K562 (cell line): Measurements from ENCODE around the gene LONRF2. TPM values are rescaled to one million over a fixed set of nuclear protein-coding genes. Genes with fewer than 3 reads are reported as not detected.

Source experiments
- CEBPG ChIP-seq, 3 experiments: fragments of 200-800 bp in 1 of 3; sonication (Bioruptor generic) in 1 of 3; sonication (generic) in 1 of 3; formaldehyde crosslinking in 1 of 3; IDR thresholded peaks in 2 of 3; conservative IDR thresholded peaks in 1 of 3; 2 replicates each; pipeline versions ENCODE4 v1.6.1 to v1.8.0; 2016 to 2022; ENCODE audit warnings: missing compliant biosample characterization in 2 of 3, missing genetic modification characterization in 2 of 3, mild to moderate bottlenecking in 1 of 3, missing genetic modification reagents in 1 of 3
- E2F3 ChIP-seq: fragments of 250-450 bp; sonication (Bioruptor Pico); IDR thresholded peaks from 2 replicates; pipeline ENCODE4 v1.4.0; 2020; ENCODE audit warnings: mild to moderate bottlenecking
- ESRRA ChIP-seq: fragments of 450-650 bp; IDR thresholded peaks from 2 replicates; pipeline ENCODE4 v1.6.1; 2014; ENCODE audit warnings: low read depth, mild to moderate bottlenecking, moderate library complexity, borderline replicate concordance
- ESRRB ChIP-seq: fragments of 250-450 bp; sonication (Bioruptor Pico); IDR thresholded peaks from 2 replicates; pipeline ENCODE4 v1.5.0; 2020; ENCODE audit warnings: mild to moderate bottlenecking, moderate library complexity, borderline replicate concordance
- FOS ChIP-seq: IDR thresholded peaks from 3 replicates; pipeline ENCODE4 v1.6.1; 2011; ENCODE audit not compliant: insufficient read length; ENCODE audit errors: extremely low read depth
- FOXA1 ChIP-seq: fragments of 450-650 bp; IDR thresholded peaks from 2 replicates; pipeline ENCODE4 v1.6.1; 2016; ENCODE audit warnings: mild to moderate bottlenecking, borderline replicate concordance
- JUN ChIP-seq, 2 experiments: sonication (generic) in 1 of 2; formaldehyde crosslinking in 1 of 2; IDR thresholded peaks; 2 replicates each; pipeline versions ENCODE4 v1.6.1 to v1.8.0; 2012 to 2022; ENCODE audit warnings: borderline replicate concordance in 2 of 2, mild to moderate bottlenecking in 2 of 2, improper control_type of control experiment in 1 of 2, low read depth in 1 of 2, low read length in 1 of 2, missing genetic modification reagents in 1 of 2
- KDM5B ChIP-seq: fragments of 200-600 bp; sonication (generic); IDR thresholded peaks from 2 replicates; pipeline ENCODE4 v1.6.1; 2012; ENCODE audit warnings: low read depth, mild to moderate bottlenecking, moderate library complexity, low read length, control low read depth, inconsistent platforms; ENCODE audit not compliant: insufficient replicate concordance
- RBFOX2 ChIP-seq: fragments of 200-400 bp; formaldehyde crosslinking; IDR thresholded peaks from 2 replicates; pipeline ENCODE4 v1.6.1; 2017; ENCODE audit warnings: low read depth, mild to moderate bottlenecking, low read length, moderate library complexity
- RBM17 ChIP-seq: fragments of 200-400 bp; formaldehyde crosslinking; IDR thresholded peaks from 2 replicates; pipeline ENCODE4 v1.6.1; 2017; ENCODE audit warnings: low read depth, mild to moderate bottlenecking, low read length, borderline replicate concordance
- RHOXF2B ChIP-seq: fragments of 250-450 bp; sonication (Bioruptor Pico); conservative IDR thresholded peaks from 2 replicates; pipeline ENCODE4 v1.5.1; 2021
- SMARCC2 ChIP-seq: fragments of 450-650 bp; IDR thresholded peaks from 2 replicates; pipeline ENCODE4 v1.6.1; 2017; ENCODE audit warnings: antibody characterized with exemption, moderate library complexity, mild to moderate bottlenecking, low read depth
- SMC3 ChIP-seq: conservative IDR thresholded peaks from 2 replicates; pipeline ENCODE4 v1.6.1; 2011; ENCODE audit warnings: low read depth, low read length, improper control_type of control experiment; ENCODE audit not compliant: insufficient read depth
- TBL1XR1 ChIP-seq, 2 experiments: IDR thresholded peaks; 2 replicates each; pipeline ENCODE4 v1.6.1; 2012; ENCODE audit warnings: improper control_type of control experiment in 2 of 2, low read length in 2 of 2, mild to moderate bottlenecking in 1 of 2
- ZBTB7A ChIP-seq: IDR thresholded peaks from 2 replicates; pipeline ENCODE4 v1.6.1; 2011; ENCODE audit warnings: low read depth, mild to moderate bottlenecking, low read length, moderate library complexity, borderline replicate concordance; ENCODE audit not compliant: control insufficient read depth
- ZNF232 ChIP-seq: sonication (generic); formaldehyde crosslinking; IDR thresholded peaks from 2 replicates; pipeline ENCODE4 v1.8.0; 2022; ENCODE audit warnings: mild to moderate bottlenecking, missing genetic modification reagents
- ZNF263 ChIP-seq: sonication (generic); formaldehyde crosslinking; IDR thresholded peaks from 2 replicates; pipeline ENCODE4 v1.8.0; 2022; ENCODE audit warnings: mild to moderate bottlenecking, missing genetic modification reagents, borderline replicate concordance
- ZNF316 ChIP-seq: fragments of 450-650 bp; IDR thresholded peaks from 2 replicates; pipeline ENCODE4 v1.6.1; 2016
- ZNF436 ChIP-seq: fragments of 250-450, 450-650 bp; sonication (Bioruptor Pico); formaldehyde crosslinking; IDR thresholded peaks from 2 replicates; pipeline ENCODE4 v1.7.0; 2020; ENCODE audit warnings: mild to moderate bottlenecking
- polyA plus RNA-seq, 8 experiments: library from polyadenylated mRNA; depleted of rRNA in 4 of 8; stranded (reverse) in 5 of 8; unstranded in 3 of 8; fragments of >200 nt; fragmentation: Nextera tagmentation in 2 of 8; fragmentation: Illumina TruSeq in 1 of 8; extraction: Ambion mirVana in 2 of 8; extraction: Trizol in 1 of 8; gene quantifications; 2 replicates each; pipeline versions ENCODE4 v1.2.1 to v1.2.3, GENCODE V29; 2011 to 2014; ENCODE audit warnings: inconsistent platforms in 1 of 8, missing spikeins in 1 of 8
- total RNA-seq, 7 experiments: library from RNA; depleted of rRNA in 6 of 7; stranded (reverse); fragments of >200 nt in 6 of 7; fragmentation: Illumina TruSeq in 2 of 7; extraction: Trizol in 2 of 7; gene quantifications; 2 replicates each; pipeline versions ENCODE4 v1.2.1 to v1.2.3, GENCODE V29; 2011 to 2021; ENCODE audit warnings: low replicate concordance in 1 of 7
- TF ChIP-seq, protein P1 (sequence below): sonication (generic); formaldehyde crosslinking; IDR thresholded peaks from 2 replicates; pipeline ENCODE4 v1.9.0; 2022; ENCODE audit warnings: mild to moderate bottlenecking, missing genetic modification reagents
- TF ChIP-seq, protein P2 (sequence below): sonication (generic); formaldehyde crosslinking; IDR thresholded peaks from 2 replicates; pipeline ENCODE4 v1.8.1; 2022; ENCODE audit warnings: missing genetic modification reagents
- TF ChIP-seq, protein P3 (sequence below): fragments of 450-650 bp; formaldehyde crosslinking; IDR thresholded peaks from 2 replicates; pipeline ENCODE4 v1.4.0; 2022; ENCODE audit warnings: mild to moderate bottlenecking, moderate library complexity
- TF ChIP-seq, protein P4 (sequence below): IDR thresholded peaks from 3 replicates; pipeline ENCODE4 v1.6.1; 2011; ENCODE audit warnings: borderline replicate concordance, mild to moderate bottlenecking; ENCODE audit not compliant: insufficient read length, insufficient read depth

Gene LONRF2
- total and polyA plus RNA-seq, 9 of the 15 experiments (the other 6 are each of a cell fraction or from before 2014, with no cell fraction given) = 0.35 to 5.0 (median 2.7) TPM

DNA sequence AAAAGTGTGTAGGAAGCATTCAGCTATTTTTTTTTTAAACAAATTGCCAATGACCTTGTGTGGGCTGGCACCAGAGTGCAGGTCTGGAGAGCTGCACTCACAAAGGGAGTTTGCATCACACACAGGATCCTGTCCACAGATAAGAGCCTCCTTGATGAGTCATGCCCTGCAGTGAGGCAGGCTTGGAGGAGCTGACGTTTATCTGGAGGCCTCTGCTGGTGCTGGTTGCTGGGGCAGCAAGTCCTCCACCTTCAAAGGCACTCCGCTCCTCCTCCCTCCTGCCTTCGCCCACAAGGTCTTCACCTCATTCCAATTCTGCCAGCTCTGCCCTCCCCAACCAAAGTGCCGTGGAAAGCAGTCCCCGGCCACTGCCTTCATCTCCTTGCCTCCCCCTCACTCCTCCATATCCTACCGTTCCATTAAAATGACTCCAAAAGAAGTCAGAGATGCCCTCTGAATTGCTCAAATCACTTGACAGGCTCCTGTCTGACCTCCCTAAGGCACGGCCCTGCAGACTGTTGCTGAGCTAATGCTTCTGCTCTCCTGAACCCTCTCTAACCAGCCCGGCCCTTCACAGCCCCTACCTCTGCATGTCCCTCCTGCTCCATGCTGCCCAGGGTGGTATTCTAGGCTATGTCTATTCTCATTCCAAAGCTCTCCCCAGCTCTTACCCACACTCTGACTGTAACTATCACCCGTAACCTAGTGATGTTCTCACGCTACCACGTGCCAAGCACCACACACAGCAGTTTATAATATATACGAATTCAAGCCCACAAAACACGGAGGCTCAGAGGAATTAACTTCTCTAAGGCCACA lies 30.9 kb downstream of the LONRF2 start (continued):
- TF ChIP-seq ZBTB7A (no peak), E2F3 (CRISPR knock-in tag) (no peak), KDM5B (no peak), ZNF232 (CRISPR knock-in tag) (no peak), SMC3 (no peak), ESRRA (peak; percentile 79), RBFOX2 (peak; percentile 73), RBM17 (no peak), SMARCC2 (peak; percentile 96), ZNF316 (peak; percentile 85), RHOXF2B (CRISPR knock-in tag) (no peak), FOXA1 (no peak), CEBPG (CRISPR knock-in tag; IDR thresholded peaks at IDR 0.05) (peak; percentile 94), CEBPG (tag; conservative IDR thresholded peaks at IDR 0.05 in 1 of 2, IDR thresholded peaks at IDR 0.05 in 1 of 2) (peak; percentile 90 to 92), ESRRB (CRISPR knock-in tag) (0 out of 2 replicates have a peak, but pooled peaks have one; percentile 21), ZNF263 (CRISPR knock-in tag) (peak; percentile 97), FOS (peak; percentile 84), ZNF436 (CRISPR knock-in tag) (no peak), JUN (IDR thresholded peaks at IDR 0.05; ENCODE audit: borderline replicate concordance, low read depth, low read length) (peak; percentile 99), JUN (CRISPR knock-in tag; IDR thresholded peaks at IDR 0.05; ENCODE audit: borderline replicate concordance) (peak; percentile 90), TBL1XR1 (IDR thresholded peaks at IDR 0.05; ENCODE audit: low read length in 2 of 2) (peak in 1 of 2 experiments; percentile 80; a peak in 2 of 4 replicates)
- TF ChIP-seq, protein P1, sequence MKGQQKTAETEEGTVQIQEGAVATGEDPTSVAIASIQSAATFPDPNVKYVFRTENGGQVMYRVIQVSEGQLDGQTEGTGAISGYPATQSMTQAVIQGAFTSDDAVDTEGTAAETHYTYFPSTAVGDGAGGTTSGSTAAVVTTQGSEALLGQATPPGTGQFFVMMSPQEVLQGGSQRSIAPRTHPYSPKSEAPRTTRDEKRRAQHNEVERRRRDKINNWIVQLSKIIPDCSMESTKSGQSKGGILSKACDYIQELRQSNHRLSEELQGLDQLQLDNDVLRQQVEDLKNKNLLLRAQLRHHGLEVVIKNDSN (CRISPR knock-in tag) = no peak
- TF ChIP-seq, protein P2, sequence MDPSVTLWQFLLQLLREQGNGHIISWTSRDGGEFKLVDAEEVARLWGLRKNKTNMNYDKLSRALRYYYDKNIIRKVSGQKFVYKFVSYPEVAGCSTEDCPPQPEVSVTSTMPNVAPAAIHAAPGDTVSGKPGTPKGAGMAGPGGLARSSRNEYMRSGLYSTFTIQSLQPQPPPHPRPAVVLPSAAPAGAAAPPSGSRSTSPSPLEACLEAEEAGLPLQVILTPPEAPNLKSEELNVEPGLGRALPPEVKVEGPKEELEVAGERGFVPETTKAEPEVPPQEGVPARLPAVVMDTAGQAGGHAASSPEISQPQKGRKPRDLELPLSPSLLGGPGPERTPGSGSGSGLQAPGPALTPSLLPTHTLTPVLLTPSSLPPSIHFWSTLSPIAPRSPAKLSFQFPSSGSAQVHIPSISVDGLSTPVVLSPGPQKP = no peak
- TF ChIP-seq, protein P3, sequence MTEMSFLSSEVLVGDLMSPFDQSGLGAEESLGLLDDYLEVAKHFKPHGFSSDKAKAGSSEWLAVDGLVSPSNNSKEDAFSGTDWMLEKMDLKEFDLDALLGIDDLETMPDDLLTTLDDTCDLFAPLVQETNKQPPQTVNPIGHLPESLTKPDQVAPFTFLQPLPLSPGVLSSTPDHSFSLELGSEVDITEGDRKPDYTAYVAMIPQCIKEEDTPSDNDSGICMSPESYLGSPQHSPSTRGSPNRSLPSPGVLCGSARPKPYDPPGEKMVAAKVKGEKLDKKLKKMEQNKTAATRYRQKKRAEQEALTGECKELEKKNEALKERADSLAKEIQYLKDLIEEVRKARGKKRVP (CRISPR knock-in tag) = peak; percentile 83
- TF ChIP-seq, protein P4, sequence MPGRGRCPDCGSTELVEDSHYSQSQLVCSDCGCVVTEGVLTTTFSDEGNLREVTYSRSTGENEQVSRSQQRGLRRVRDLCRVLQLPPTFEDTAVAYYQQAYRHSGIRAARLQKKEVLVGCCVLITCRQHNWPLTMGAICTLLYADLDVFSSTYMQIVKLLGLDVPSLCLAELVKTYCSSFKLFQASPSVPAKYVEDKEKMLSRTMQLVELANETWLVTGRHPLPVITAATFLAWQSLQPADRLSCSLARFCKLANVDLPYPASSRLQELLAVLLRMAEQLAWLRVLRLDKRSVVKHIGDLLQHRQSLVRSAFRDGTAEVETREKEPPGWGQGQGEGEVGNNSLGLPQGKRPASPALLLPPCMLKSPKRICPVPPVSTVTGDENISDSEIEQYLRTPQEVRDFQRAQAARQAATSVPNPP = no peak
